Caco-2 (cell line): ENCODE data around the gene TMEM171. TPM values are rescaled to one million over a fixed set of nuclear protein-coding genes. Genes with fewer than 3 reads are reported as not detected.

ENCODE experiments used
- BruUV-seq: library from RNA; stranded (reverse); fragments of 400-500 nt; replicated peaks from 2 replicates; lab custom pipeline; 2021; lab: Mats Ljungman, UMichigan
- CTCF ChIA-PET: fragments of 300-600 bp; sonication (Branson Sonifier 250); formaldehyde crosslinking; loops from one replicate; lab custom pipeline; 2022; ENCODE audit warnings: antibody characterized with exemption; lab: Charles Lee
- POLR2A ChIA-PET: fragments of 300-600 bp; sonication (Branson Sonifier 250); formaldehyde crosslinking; loops from one replicate; lab custom pipeline; 2022; ENCODE audit warnings: antibody characterized with exemption; lab: Charles Lee
- DNase-seq, 2 experiments: peaks; one replicate each; pipeline versions ENCODE4 v3.0.0 to v3.0.0-alpha.2; 2020 to 2022
- H3K27me3 ChIP-seq: replicated peaks from 2 replicates; pipeline ENCODE4 v1.6.0; 2011; ENCODE audit warnings: low read length; ENCODE audit not compliant: control insufficient read depth, insufficient read depth
- H3K36me3 ChIP-seq: 2 replicates; pipeline ENCODE4 v1.5.1; 2011; ENCODE audit warnings: low read length; ENCODE audit not compliant: control insufficient read depth, insufficient read depth
- H3K4me1 ChIP-seq: fragments of 250-450 bp; sonication (Bioruptor Pico); 2 replicates; pipeline ENCODE4 v1.5.1; 2020; ENCODE audit warnings: mild to moderate bottlenecking
- H3K4me3 ChIP-seq: 2 replicates; pipeline ENCODE4 v1.5.1; 2011; ENCODE audit warnings: low read depth, mild to moderate bottlenecking, control low read depth, low read length
- H3K9me3 ChIP-seq: fragments of 250-450 bp; sonication (Bioruptor Pico); 2 replicates; pipeline ENCODE4 v1.5.1; 2020; ENCODE audit warnings: mild to moderate bottlenecking, moderate library complexity
- H3K27ac Mint-ChIP-seq: one replicate; pipeline ENCODE4 v1.8.0; 2022; ENCODE audit warnings: mixed read lengths; ENCODE audit not compliant: unreplicated experiment
- H3K27me3 Mint-ChIP-seq: one replicate; pipeline ENCODE4 v1.8.0; 2022; ENCODE audit warnings: mixed read lengths; ENCODE audit not compliant: insufficient read depth, unreplicated experiment
- H3K36me3 Mint-ChIP-seq: one replicate; pipeline ENCODE4 v1.8.0; 2022; ENCODE audit warnings: mild to moderate bottlenecking, mixed read lengths; ENCODE audit not compliant: insufficient read depth, unreplicated experiment
- H3K4me1 Mint-ChIP-seq: one replicate; pipeline ENCODE4 v1.8.0; 2022; ENCODE audit warnings: low read depth, mixed read lengths; ENCODE audit not compliant: unreplicated experiment
- H3K4me3 Mint-ChIP-seq: one replicate; pipeline ENCODE4 v1.8.0; 2022; ENCODE audit warnings: mild to moderate bottlenecking, moderate library complexity, mixed read lengths; ENCODE audit not compliant: unreplicated experiment
- H3K9me3 Mint-ChIP-seq: one replicate; pipeline ENCODE4 v1.8.0; 2022; ENCODE audit warnings: mixed read lengths; ENCODE audit not compliant: unreplicated experiment
- CTCF ChIP-seq, 2 experiments: fragments of 200-600 bp in 1 of 2; IDR thresholded peaks; 1 replicate in 1 of 2; 2 replicates in 1 of 2; pipeline versions ENCODE4 v1.5.1 to v1.8.0; 2011 to 2022; ENCODE audit warnings: antibody characterized with exemption in 1 of 2, control low read depth in 1 of 2, inconsistent platforms in 1 of 2, low read depth in 1 of 2, low read length in 1 of 2, mild to moderate bottlenecking in 1 of 2, moderate library complexity in 1 of 2; ENCODE audit not compliant: insufficient read depth in 1 of 2, severe bottlenecking in 1 of 2, unreplicated experiment in 1 of 2
- intact Hi-C: fragments of 100-400 bp; cut with micrococcal nuclease; formaldehyde crosslinking; loops from one replicate; pipeline ENCODE4 v1.10.0; 2022; ENCODE audit not compliant: unreplicated experiment
- total RNA-seq: library from RNA; stranded (reverse); gene quantifications from 2 replicates; pipeline ENCODE4 v1.2.3, GENCODE V29; 2022

TMEM171 gene
- total RNA-seq, 1 experiment from 2014 or later, result 1.2 TPM

- Mint-ChIP-seq H3K4me1 (peaks cover 15% of the 10 kb centered on the region), H3K9me3 (no peaks in the 10 kb centered on the region), H3K4me3 (no peak overlapping the region), H3K36me3 (no peaks in the 10 kb centered on the region), H3K27me3 (no peaks in the 10 kb centered on the region), H3K27ac (no peak overlapping the region)
- no peak for TF ChIP-seq CTCF (IDR thresholded peaks at IDR 0.05; ENCODE audit: insufficient read depth in 1 of 2, low read depth in 1 of 2, low read length in 1 of 2, severe bottlenecking in 1 of 2, unreplicated experiment in 1 of 2)
- intact Hi-C loops, result no loop called here
- Histone ChIP-seq H3K9me3 (no peaks in the 10 kb centered on the region), H3K27me3 (no peaks in the 10 kb centered on the region), H3K4me3 (no peak overlapping the region), H3K4me1 (peaks cover 10% of the 10 kb centered on the region), H3K36me3 (no peaks in the 10 kb centered on the region)
- no TSS peak for BruUV-seq
- ChIA-PET POLR2A (no interaction called here), CTCF (no interaction called here)
- DNase-seq, result no peak
Measured at GRCh38 chr5:73093943-73094342, 26.4 kb upstream of the TMEM171 start.

GRCh38 chr5:73094415-73094814 lies 26.0 kb upstream of the TMEM171 start:
- no peaks in the 10 kb centered on the region for H3K27me3 ChIP-seq
- ChIA-PET POLR2A (no interaction called here), CTCF (no interaction called here)
- no TSS peak for BruUV-seq
- H3K9me3 ChIP-seq, result no peaks in the 10 kb centered on the region
- no peak for TF ChIP-seq CTCF (IDR thresholded peaks at IDR 0.05; ENCODE audit: insufficient read depth in 1 of 2, low read depth in 1 of 2, low read length in 1 of 2, severe bottlenecking in 1 of 2, unreplicated experiment in 1 of 2)
- no peaks in the 10 kb centered on the region for H3K27me3 Mint-ChIP-seq
- intact Hi-C loops, result no loop called here
- H3K4me1 Mint-ChIP-seq, result peaks cover 16% of the 10 kb centered on the region
- H3K4me3 ChIP-seq, result no peak overlapping the region
- H3K4me1 ChIP-seq, result peaks cover 11% of the 10 kb centered on the region
- H3K27ac Mint-ChIP-seq, result no peak overlapping the region
- H3K9me3 Mint-ChIP-seq, result no peaks in the 10 kb centered on the region
- H3K4me3 Mint-ChIP-seq, result no peak overlapping the region
- H3K36me3 Mint-ChIP-seq, result no peaks in the 10 kb centered on the region
- no peaks in the 10 kb centered on the region for H3K36me3 ChIP-seq
- no peak for DNase-seq

GRCh38 chr5:73095564-73096238 lies 24.7 kb upstream of the TMEM171 start:
- POLR2A ChIA-PET, result no interaction called here
- H3K36me3 Mint-ChIP-seq, result no peaks in the 10 kb centered on the region
- intact Hi-C loops, result loop anchor here (5.0 kb wide), 2 partner anchors 42 to 107 kb away; no protein-coding TSS in a partner anchor

More at GRCh38 chr5:73095564-73096238, 24.7 kb upstream of the TMEM171 start:
- H3K4me1 ChIP-seq, result peaks cover 11% of the 10 kb centered on the region
- no peak for TF ChIP-seq CTCF (IDR thresholded peaks at IDR 0.05; ENCODE audit: insufficient read depth in 1 of 2, low read depth in 1 of 2, low read length in 1 of 2, severe bottlenecking in 1 of 2, unreplicated experiment in 1 of 2)
- DNase-seq, result no peak
- BruUV-seq, result no TSS peak
- peaks cover 16% of the 10 kb centered on the region for H3K4me1 Mint-ChIP-seq
- no peaks in the 10 kb centered on the region for H3K36me3 ChIP-seq
- H3K27me3 ChIP-seq, result no peaks in the 10 kb centered on the region
- no peaks in the 10 kb centered on the region for H3K9me3 ChIP-seq
- CTCF ChIA-PET, result interaction anchor here (0.6 to 1.2 kb wide), 4 partner anchors 20 to 886 kb away, joined by 3 to 6 read pairs (median 4); no protein-coding TSS in a partner anchor
- no peaks in the 10 kb centered on the region for H3K9me3 Mint-ChIP-seq
- H3K27ac Mint-ChIP-seq, result no peak overlapping the region
- no peaks in the 10 kb centered on the region for H3K27me3 Mint-ChIP-seq
- H3K4me3 Mint-ChIP-seq, result no peak overlapping the region
- H3K4me3 ChIP-seq, result no peak overlapping the region
